Lung (tissue), 12 donors: ENCODE measurements around the gene DIP2C. TPM values are rescaled to one million over a fixed set of nuclear protein-coding genes. Genes with fewer than 3 reads are reported as not detected.

Source experiments
- ATAC-seq: fragments of 200-7000 bp; cut with Tn5 transposase; one replicate; pipeline ENCODE4 v1.9.1; 2020; ENCODE audit warnings: moderate number of reproducible peaks; ENCODE audit not compliant: insufficient read depth, low FRiP score
- DNase-seq, 3 donors: peaks; one replicate each; pipeline ENCODE4 v3.0.0-alpha.2; 2013 to 2017
- H3K27ac ChIP-seq, 2 donors: one replicate each; pipeline ENCODE4 v1.5.1; 2013; ENCODE audit warnings: mild to moderate bottlenecking in 2 of 2, moderate library complexity in 2 of 2, control low read depth in 1 of 2, inconsistent platforms in 1 of 2, low read depth in 1 of 2, low read length in 1 of 2
- H3K27me3 ChIP-seq, 3 donors: one replicate each; pipeline ENCODE4 v1.5.1; 2013; ENCODE audit warnings: low read length in 2 of 3; ENCODE audit not compliant: control insufficient read depth in 3 of 3, insufficient read depth in 3 of 3
- H3K36me3 ChIP-seq, 4 donors: one replicate each; pipeline ENCODE4 v1.5.1; 2013; ENCODE audit warnings: low read length in 4 of 4, mild to moderate bottlenecking in 1 of 4, moderate library complexity in 1 of 4; ENCODE audit not compliant: control insufficient read depth in 4 of 4, insufficient read depth in 4 of 4
- H3K4me1 ChIP-seq, 5 donors: one replicate each; pipeline ENCODE4 v1.5.1; 2013; ENCODE audit warnings: low read length in 5 of 5, mild to moderate bottlenecking in 2 of 5, moderate library complexity in 1 of 5; ENCODE audit not compliant: control insufficient read depth in 5 of 5, insufficient read depth in 5 of 5
- H3K4me3 ChIP-seq: one replicate; pipeline ENCODE4 v1.5.1; 2013; ENCODE audit warnings: mild to moderate bottlenecking, control low read depth, moderate library complexity
- H3K9ac ChIP-seq, 2 donors: one replicate each; pipeline ENCODE4 v1.5.1; 2013; ENCODE audit warnings: low read length in 2 of 2, control low read depth in 1 of 2; ENCODE audit not compliant: insufficient read depth in 1 of 2
- H3K9me3 ChIP-seq, 4 donors: one replicate each; pipeline ENCODE4 v1.5.1; 2013; ENCODE audit warnings: low read length in 3 of 4, mild to moderate bottlenecking in 1 of 4, moderate library complexity in 1 of 4; ENCODE audit not compliant: control insufficient read depth in 4 of 4, insufficient read depth in 3 of 4
- WGBS, 2 donors: extraction: QIAGEN DNeasy Blood & Tissue Kit; methylation state at CpG; one replicate each; pipeline ENCODE4 v1.1.7; 2013; 5-methylcytosine and 5-hydroxymethylcytosine counted together
- polyA plus RNA-seq, 2 donors: library from polyadenylated mRNA; stranded (reverse); fragments of 200-250 nt; gene quantifications; one replicate each; pipeline ENCODE4 v1.2.1, GENCODE V29; 2013
- total RNA-seq, 2 donors: library from RNA; depleted of rRNA in 1 of 2; stranded (reverse); fragments of >200 nt in 1 of 2; gene quantifications; one replicate each; pipeline ENCODE4 v1.2.1, GENCODE V29; 2014 to 2021
- TF ChIP-seq, protein P1 (sequence below): IDR thresholded peaks from 2 replicates; pipeline ENCODE4 v1.5.1; 2012; ENCODE audit warnings: mild to moderate bottlenecking; ENCODE audit errors: control extremely low read depth, extremely low read depth
- donor health status: control.
- donor health status: control.
- donor health status: Bipolar disorder and iron deficiency.
- donor health status: healthy.
- donor health status: DM: yes; HTN: yes; CAD: no.

The DIP2C gene
- total and polyA plus RNA-seq, 4 donors: 3.6 to 20.0 (median 9.5) TPM

DNA sequence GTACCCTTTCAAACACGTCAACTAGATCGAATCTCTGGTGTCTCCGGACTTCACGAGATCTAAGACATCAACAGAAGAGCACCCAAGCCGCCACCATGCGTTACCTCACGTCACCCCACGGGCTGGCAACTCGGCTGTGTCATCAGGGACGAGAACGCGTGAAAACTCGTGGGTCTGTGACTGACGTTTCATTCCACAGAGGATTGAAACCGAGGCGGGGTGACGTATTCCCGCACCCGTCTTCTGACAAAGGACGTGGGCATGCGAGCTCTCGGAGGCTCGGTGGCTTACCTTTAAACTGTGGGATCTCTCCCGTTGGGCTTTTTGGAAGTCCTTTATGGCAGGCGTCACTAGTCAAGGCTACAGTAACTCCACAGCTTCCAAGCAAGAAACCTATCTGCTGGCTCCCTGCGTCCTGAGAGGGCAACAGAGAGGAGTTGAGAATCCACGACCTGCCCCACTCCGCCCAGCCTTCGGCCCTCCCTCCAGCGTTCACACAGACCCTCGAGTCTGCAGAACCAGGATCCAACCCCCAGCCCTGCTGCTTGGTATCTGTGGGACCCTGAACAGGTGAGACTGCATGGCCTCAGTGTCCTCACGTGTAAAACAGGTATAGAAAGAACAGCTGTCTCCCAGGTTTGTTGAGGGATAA lies 298.9 kb downstream of the DIP2C start:
- no peak for ATAC-seq
- Histone ChIP-seq H3K36me3 (peaks cover 0 to 26% (median 11%) of the 10 kb centered on the region in 4 donors), H3K4me1 (no peaks in the 10 kb centered on the region), H3K9me3 (no peaks in the 10 kb centered on the region), H3K27ac (no peak overlapping the region), H3K27me3 (no peaks in the 10 kb centered on the region), H3K4me3 (no peak overlapping the region), H3K9ac (no peak overlapping the region)
- WGBS, 2 donors: 91 to 93% methylated on average over 32 of the region's 32 CpGs
- no peak for DNase-seq
- TF ChIP-seq, protein P1, sequence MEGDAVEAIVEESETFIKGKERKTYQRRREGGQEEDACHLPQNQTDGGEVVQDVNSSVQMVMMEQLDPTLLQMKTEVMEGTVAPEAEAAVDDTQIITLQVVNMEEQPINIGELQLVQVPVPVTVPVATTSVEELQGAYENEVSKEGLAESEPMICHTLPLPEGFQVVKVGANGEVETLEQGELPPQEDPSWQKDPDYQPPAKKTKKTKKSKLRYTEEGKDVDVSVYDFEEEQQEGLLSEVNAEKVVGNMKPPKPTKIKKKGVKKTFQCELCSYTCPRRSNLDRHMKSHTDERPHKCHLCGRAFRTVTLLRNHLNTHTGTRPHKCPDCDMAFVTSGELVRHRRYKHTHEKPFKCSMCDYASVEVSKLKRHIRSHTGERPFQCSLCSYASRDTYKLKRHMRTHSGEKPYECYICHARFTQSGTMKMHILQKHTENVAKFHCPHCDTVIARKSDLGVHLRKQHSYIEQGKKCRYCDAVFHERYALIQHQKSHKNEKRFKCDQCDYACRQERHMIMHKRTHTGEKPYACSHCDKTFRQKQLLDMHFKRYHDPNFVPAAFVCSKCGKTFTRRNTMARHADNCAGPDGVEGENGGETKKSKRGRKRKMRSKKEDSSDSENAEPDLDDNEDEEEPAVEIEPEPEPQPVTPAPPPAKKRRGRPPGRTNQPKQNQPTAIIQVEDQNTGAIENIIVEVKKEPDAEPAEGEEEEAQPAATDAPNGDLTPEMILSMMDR: no peak

DNA sequence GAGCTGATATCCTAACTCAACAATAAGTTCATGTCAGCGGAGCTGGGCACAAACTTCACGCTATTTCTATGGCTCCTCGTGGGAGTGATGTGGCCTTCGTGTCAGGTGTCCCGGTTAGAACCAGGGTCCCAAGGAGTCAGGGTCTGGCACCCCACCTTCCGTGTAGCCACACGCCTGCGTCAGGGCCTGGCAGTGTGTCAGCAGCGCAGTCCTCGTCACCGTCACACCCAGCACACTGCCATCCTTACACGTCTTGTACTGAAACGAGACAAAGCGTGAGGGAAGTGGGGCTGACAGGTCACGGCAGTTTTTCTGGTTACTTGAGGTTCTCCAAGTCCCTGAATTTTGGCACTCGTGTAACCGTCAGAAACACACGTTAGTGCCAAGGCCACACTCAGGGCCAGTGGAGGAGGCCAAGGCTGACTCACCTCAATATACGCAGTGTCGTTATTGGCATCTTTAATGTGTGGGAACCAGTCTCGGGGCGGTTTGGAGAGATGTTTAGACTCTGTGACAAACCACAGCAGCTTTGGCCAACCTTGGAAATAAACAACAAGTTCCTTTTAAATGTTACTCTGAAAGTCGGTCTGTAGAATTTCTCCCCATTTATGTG lies 299.5 kb downstream of the DIP2C start:
- H3K4me3 ChIP-seq: no peak overlapping the region

DNA sequence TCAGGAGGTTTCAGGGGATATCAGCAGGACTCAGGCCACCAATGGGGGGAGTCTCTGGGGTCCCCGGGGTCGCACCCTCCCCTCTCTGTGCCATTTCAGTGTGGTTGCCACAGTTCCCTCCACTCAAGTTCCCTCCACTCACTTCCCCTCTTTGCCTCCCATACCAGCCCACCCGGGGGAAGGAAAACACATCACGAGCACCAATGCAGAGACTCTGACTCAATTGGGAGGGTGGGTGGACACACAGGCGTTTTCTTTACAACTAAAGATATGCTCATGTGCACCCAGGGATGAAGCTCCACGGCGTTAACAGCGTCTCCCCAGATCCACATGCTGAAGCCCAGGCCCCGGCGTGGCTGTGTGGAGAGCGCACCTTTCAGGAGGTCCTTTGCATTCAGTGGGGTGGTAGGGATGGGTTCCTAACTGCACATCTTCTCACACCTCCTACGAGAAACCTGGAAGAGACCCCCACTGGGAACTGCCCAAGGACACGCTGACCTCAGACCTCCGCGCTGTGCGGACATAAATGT lies 300.1 kb downstream of the DIP2C start:
- Histone ChIP-seq H3K36me3 (peaks cover 0 to 35% (median 15%) of the 10 kb centered on the region in 4 donors), H3K4me1 (no peaks in the 10 kb centered on the region), H3K4me3 (no peak overlapping the region), H3K27ac (no peak overlapping the region), H3K27me3 (no peaks in the 10 kb centered on the region), H3K9me3 (no peaks in the 10 kb centered on the region), H3K9ac (no peak overlapping the region)
- no peak for DNase-seq
- TF ChIP-seq, protein P1: no peak
- no peak for ATAC-seq
- WGBS, 2 donors: 90 to 91% methylated on average over 16 of the region's 16 CpGs

More for the DNA sequence above, 299.5 kb downstream of the DIP2C start:
- Histone ChIP-seq H3K27ac (no peak overlapping the region), H3K4me1 (no peaks in the 10 kb centered on the region), H3K9me3 (no peaks in the 10 kb centered on the region), H3K36me3 (peaks cover 0 to 29% (median 11%) of the 10 kb centered on the region in 4 donors), H3K27me3 (no peaks in the 10 kb centered on the region), H3K9ac (no peak overlapping the region)
- ATAC-seq (no peak), DNase-seq (no peak)
- whole genome bisulfite sequencing, 2 donors: 94% methylated on average over 23 of the region's 23 CpGs
- TF ChIP-seq, protein P1: no peak
